ENCODE measurements around the gene RNF130. TPM values are rescaled to one million over a fixed set of nuclear protein-coding genes. Genes with fewer than 3 reads are reported as not detected.
A peak's percentile ranks its signal among the peaks of the same experiment; 100 is the strongest.

RNF130 gene
- 100 to 1,000 TPM in 1 of 2 donors, 10 to 100 TPM in 1; 83.9 to 151 TPM for total RNA-seq

- peak; percentile 86 for ATAC-seq (ENCODE audit: insufficient number of reproducible peaks, low FRiP score, low read depth)
- no peaks in the 10 kb centered on the region for H3K36me3 ChIP-seq
- peak; percentile 60 for DNase-seq (ENCODE audit: low spot score)
- H3K27ac ChIP-seq = peak within 1 kb of the TSS; percentile 93 to 94
- H3K4me3 ChIP-seq = peak within 1 kb of the TSS; percentile 98
- H3K27me3 ChIP-seq (replicated peaks; ENCODE audit: insufficient read depth) = no peaks in the 10 kb centered on the region
- H3K4me1 ChIP-seq (ENCODE audit: control insufficient read depth in 1 of 2, low read depth in 2 of 2) = peaks cover 0 to 30% of the 10 kb centered on the region in 2 donors
- no peaks in the 10 kb centered on the region for H3K9me3 ChIP-seq
- TF ChIP-seq CTCF (IDR thresholded peaks at IDR 0.05) = no peak
These were observed at the start of gene RNF130 for GRCh38 chr5:180071531-180072255. RNF130 (minus strand) TSS chr5:180071759; CDS start chr5:180071702, 57 bp downstream.

- no peak overlapping the region for H3K4me3 ChIP-seq
- no peaks in the 10 kb centered on the region for H3K9me3 ChIP-seq
- no peak for ATAC-seq (ENCODE audit: insufficient number of reproducible peaks, low FRiP score, low read depth)
- H3K27ac ChIP-seq = no peak overlapping the region
- no peaks in the 10 kb centered on the region for H3K27me3 ChIP-seq (replicated peaks; ENCODE audit: insufficient read depth)
- H3K36me3 ChIP-seq = no peaks in the 10 kb centered on the region
- TF ChIP-seq CTCF (IDR thresholded peaks at IDR 0.05) = no peak
- DNase-seq (ENCODE audit: low spot score) = no peak
- H3K4me1 ChIP-seq (ENCODE audit: control insufficient read depth in 1 of 2, low read depth in 2 of 2) = no peaks in the 10 kb centered on the region
These were observed 48.9 kb upstream of the RNF130 start for GRCh38 chr5:180120237-180121101.

GRCh38 chr5:180119903-180120236 is 48.3 kb upstream of the RNF130 start:
- Histone ChIP-seq H3K9me3 (no peaks in the 10 kb centered on the region), H3K36me3 (no peaks in the 10 kb centered on the region), H3K4me3 (no peak overlapping the region), H3K4me1 (ENCODE audit: control insufficient read depth in 1 of 2, low read depth in 2 of 2) (no peaks in the 10 kb centered on the region), H3K27me3 (replicated peaks; ENCODE audit: insufficient read depth) (no peaks in the 10 kb centered on the region), H3K27ac (no peak overlapping the region)
- TF ChIP-seq CTCF (IDR thresholded peaks at IDR 0.05) = no peak
- ATAC-seq (ENCODE audit: insufficient number of reproducible peaks, low FRiP score, low read depth) (no peak), DNase-seq (ENCODE audit: low spot score) (no peak)

GRCh38 chr5:180119031-180119902 is 47.7 kb upstream of the RNF130 start:
- DNase-seq (ENCODE audit: low spot score) (no peak), ATAC-seq (ENCODE audit: insufficient number of reproducible peaks, low FRiP score, low read depth) (no peak)
- Histone ChIP-seq H3K9me3 (no peaks in the 10 kb centered on the region), H3K27ac (no peak overlapping the region), H3K27me3 (replicated peaks; ENCODE audit: insufficient read depth) (no peaks in the 10 kb centered on the region), H3K4me3 (no peak overlapping the region), H3K4me1 (ENCODE audit: control insufficient read depth in 1 of 2, low read depth in 2 of 2) (no peaks in the 10 kb centered on the region), H3K36me3 (no peaks in the 10 kb centered on the region)
- TF ChIP-seq CTCF (IDR thresholded peaks at IDR 0.05) = no peak

All from thoracic aorta (tissue), 2 donors.